Activated gamma-delta T cell treated with Interleukin-2 at 50 U/mL for 16 hours (primary cell): ENCODE measurements around the gene TMPO.
"Not testable (repeated sequence)": the region's sequence is repeated elsewhere in the genome, so short reads cannot be mapped to it uniquely, and the experiment has no call there.

ENCODE experiments used
- DNase-seq: peaks from one replicate; pipeline ENCODE4 v3.0.0-alpha.2; 2020

TMPO gene

GRCh38 chr12:98511806-98512205 lies 3.6 kb upstream of the TMPO start:
- DNase-seq = not testable (repeated sequence)

- no peak for DNase-seq
Observed at GRCh38 chr12:98513379-98514322, 1.7 kb upstream of the TMPO start.

- no peak for DNase-seq
Observed at GRCh38 chr12:98514982-98515286, 456 bp upstream of the TMPO start.

GRCh38 chr12:98516111-98516873 lies 902 bp downstream of the TMPO start:
- peak; percentile 76 for DNase-seq

- no peak for DNase-seq
Observed at GRCh38 chr12:98519257-98519907, 4.0 kb downstream of the TMPO start.

- DNase-seq = no peak
Observed at GRCh38 chr12:98530068-98530467, 14.7 kb downstream of the TMPO start.

GRCh38 chr12:98532687-98533304 lies 17.4 kb downstream of the TMPO start:
- no peak for DNase-seq

GRCh38 chr12:98533723-98534251 lies 18.4 kb downstream of the TMPO start:
- no peak for DNase-seq

- no peak for DNase-seq
Observed at GRCh38 chr12:98538031-98538430, 22.6 kb downstream of the TMPO start.

GRCh38 chr12:98543701-98544100 lies 28.3 kb downstream of the TMPO start:
- DNase-seq = no peak

GRCh38 chr12:98544751-98545150 lies 29.4 kb downstream of the TMPO start:
- DNase-seq = no peak

- DNase-seq = no peak
Observed at GRCh38 chr12:98549371-98550110, 34.2 kb downstream of the TMPO start.

GRCh38 chr12:98551787-98552186 lies 36.4 kb downstream of the TMPO start:
- DNase-seq = no peak

GRCh38 chr12:98558097-98558496 lies 42.7 kb downstream of the TMPO start:
- DNase-seq = not testable (repeated sequence)

- no peak for DNase-seq
Observed at GRCh38 chr12:98559666-98560065, 44.3 kb downstream of the TMPO start.

- no peak for DNase-seq
Observed at GRCh38 chr12:98561846-98562245, 46.5 kb downstream of the TMPO start.

GRCh38 chr12:98572010-98572409 lies 56.6 kb downstream of the TMPO start:
- no peak for DNase-seq

- no peak for DNase-seq
Observed at GRCh38 chr12:98574110-98574509, 58.7 kb downstream of the TMPO start.

- no peak for DNase-seq
Observed at GRCh38 chr12:98575013-98575412, 59.6 kb downstream of the TMPO start.

GRCh38 chr12:98576795-98577194 lies 61.4 kb downstream of the TMPO start:
- not testable (repeated sequence) for DNase-seq

GRCh38 chr12:98578392-98578791 lies 63.0 kb downstream of the TMPO start:
- no peak for DNase-seq

GRCh38 chr12:98578821-98579220 lies 63.4 kb downstream of the TMPO start:
- no peak for DNase-seq
